Measurements from ENCODE around the gene FAM234B. TPM values are rescaled to one million over a fixed set of nuclear protein-coding genes. Genes with fewer than 3 reads are reported as not detected.

Gene FAM234B
- total RNA-seq = 4.9 and 5.8 TPM in 2 replicates

GRCh38 chr12:13044002-13044905, at the start of gene FAM234B:
FAM234B (plus strand) TSS chr12:13044381; CDS start chr12:13044404, 23 bp downstream.

GRCh38 chr12:12999959-13000615, 44.1 kb upstream of the FAM234B start, which contains the start of gene HEBP1:
HEBP1 (minus strand) TSS chr12:13000265; CDS start chr12:13000114, 151 bp downstream.

GRCh38 chr12:13103391-13104033, 59.3 kb downstream of the FAM234B start, which contains the start of gene GSG1:
GSG1 (minus strand) TSS chr12:13103667; CDS start chr12:13103512, 155 bp downstream.

Other genes with a start within 250 kb of the FAM234B start
- 84.7 and 96.3 TPM in 2 replicates for gene DDX47, start 231.0 kb upstream of the FAM234B start, total RNA-seq
- 93.8 and 116 TPM in 2 replicates for gene GPRC5A, start 152.8 kb upstream of the FAM234B start, total RNA-seq
- not detected in 2 replicates for gene GPRC5D, start 92.2 kb upstream of the FAM234B start, total RNA-seq
- 8.6 and 9.0 TPM in 2 replicates for gene HEBP1, start 44.1 kb upstream of the FAM234B start, total RNA-seq
- not detected in 2 replicates for gene GSG1, start 59.3 kb downstream of the FAM234B start, total RNA-seq
- 229 and 483 TPM in 2 replicates for gene EMP1, start 152.3 kb downstream of the FAM234B start, total RNA-seq